H9 (cell line): ENCODE data around the gene PEX26. TPM values are rescaled to one million over a fixed set of nuclear protein-coding genes. Genes with fewer than 3 reads are reported as not detected.

Experiments used
- DNase-seq: peaks from one replicate; pipeline ENCODE4 v3.0.0-alpha.2; 2017
- H2AFZ ChIP-seq: one replicate; pipeline ENCODE4 v1.6.1; 2013; ENCODE audit warnings: mild to moderate bottlenecking, low read length, control low read depth, moderate library complexity
- H2AK5ac ChIP-seq: 2 replicates; pipeline ENCODE4 v1.6.1; 2013; ENCODE audit warnings: low read length, control low read depth, mixed read lengths; ENCODE audit not compliant: insufficient read length
- H2BK120ac ChIP-seq: one replicate; pipeline ENCODE4 v1.6.1; 2013; ENCODE audit warnings: low read depth, mild to moderate bottlenecking, low read length, control low read depth, inconsistent platforms; ENCODE audit not compliant: poor library complexity, severe bottlenecking
- H2BK12ac ChIP-seq: 2 replicates; pipeline ENCODE4 v1.6.1; 2013; ENCODE audit warnings: low read length, control low read depth, mixed read lengths, low read depth; ENCODE audit not compliant: insufficient read length
- H2BK15ac ChIP-seq: 2 replicates; pipeline ENCODE4 v1.6.1; 2013; ENCODE audit warnings: low read depth, low read length, control low read depth
- H2BK20ac ChIP-seq: one replicate; pipeline ENCODE4 v1.6.1; 2013; ENCODE audit warnings: low read depth, mild to moderate bottlenecking, low read length, control low read depth, inconsistent platforms; ENCODE audit not compliant: poor library complexity, severe bottlenecking
- H2BK5ac ChIP-seq: 2 replicates; pipeline ENCODE4 v1.6.1; 2013; ENCODE audit warnings: low read length, control low read depth, mixed read lengths; ENCODE audit not compliant: insufficient read length
- H3K14ac ChIP-seq: 2 replicates; pipeline ENCODE4 v1.6.1; 2013; ENCODE audit warnings: low read length, control low read depth; ENCODE audit not compliant: insufficient read depth
- H3K18ac ChIP-seq: 2 replicates; pipeline ENCODE4 v1.6.1; 2013; ENCODE audit warnings: low read depth, mild to moderate bottlenecking, mixed read lengths, low read length, control low read depth; ENCODE audit not compliant: insufficient read length
- H3K23ac ChIP-seq: 2 replicates; pipeline ENCODE4 v1.6.1; 2013; ENCODE audit warnings: low read length, control low read depth, mixed read lengths, low read depth; ENCODE audit not compliant: insufficient read length
- H3K23me2 ChIP-seq: 2 replicates; pipeline ENCODE4 v1.6.1; 2013; ENCODE audit warnings: low read depth, mild to moderate bottlenecking, mixed read lengths, low read length, control low read depth; ENCODE audit not compliant: insufficient read length, poor library complexity, severe bottlenecking
- H3K27ac ChIP-seq: 2 replicates; pipeline ENCODE4 v1.5.1; 2013; ENCODE audit warnings: low read length, control low read depth, mixed read lengths, low read depth; ENCODE audit not compliant: insufficient read length
- H3K27me3 ChIP-seq: 2 replicates; pipeline ENCODE4 v1.6.1; 2013; ENCODE audit warnings: low read length, control low read depth, inconsistent platforms; ENCODE audit not compliant: insufficient read depth
- H3K4ac ChIP-seq: 2 replicates; pipeline ENCODE4 v1.6.1; 2013; ENCODE audit warnings: low read depth, mild to moderate bottlenecking, control low read depth, inconsistent platforms, low read length, moderate library complexity
- H3K4me1 ChIP-seq: 2 replicates; pipeline ENCODE4 v1.6.1; 2013; ENCODE audit warnings: low read length, control low read depth, inconsistent platforms; ENCODE audit not compliant: insufficient read depth
- H3K4me2 ChIP-seq: 2 replicates; pipeline ENCODE4 v1.6.1; 2013; ENCODE audit warnings: low read length, control low read depth, mixed read lengths; ENCODE audit not compliant: insufficient read length, insufficient read depth
- H3K56ac ChIP-seq: 2 replicates; pipeline ENCODE4 v1.6.1; 2013; ENCODE audit warnings: low read depth, mild to moderate bottlenecking, mixed read lengths, low read length, control low read depth; ENCODE audit not compliant: insufficient read length
- H3K79me1 ChIP-seq: 2 replicates; pipeline ENCODE4 v1.6.1; 2013; ENCODE audit warnings: low read depth, mild to moderate bottlenecking, moderate library complexity, low read length, control low read depth, inconsistent platforms; ENCODE audit not compliant: insufficient read depth, poor library complexity, severe bottlenecking
- H3K79me2 ChIP-seq: 2 replicates; pipeline ENCODE4 v1.6.1; 2013; ENCODE audit warnings: low read length, control low read depth, inconsistent platforms; ENCODE audit not compliant: insufficient read depth
- H3K9ac ChIP-seq: 2 replicates; pipeline ENCODE4 v1.6.1; 2013; ENCODE audit warnings: low read length, control low read depth, mixed read lengths; ENCODE audit not compliant: insufficient read length; ENCODE audit errors: extremely low read depth
- H3K9me3 ChIP-seq: one replicate; pipeline ENCODE4 v1.6.1; 2013; ENCODE audit warnings: low read depth, low read length, inconsistent platforms; ENCODE audit not compliant: control insufficient read depth
- H3T11ph ChIP-seq: one replicate; pipeline ENCODE4 v1.6.1; 2013; ENCODE audit warnings: mild to moderate bottlenecking, low read length, control low read depth, inconsistent platforms
- H4K20me1 ChIP-seq: one replicate; pipeline ENCODE4 v1.6.1; 2013; ENCODE audit not compliant: control insufficient read depth, insufficient read length, insufficient read depth
- H4K5ac ChIP-seq: 2 replicates; pipeline ENCODE4 v1.6.1; 2013; ENCODE audit warnings: low read depth, mild to moderate bottlenecking, mixed read lengths, low read length, control low read depth; ENCODE audit not compliant: insufficient read length
- H4K8ac ChIP-seq: replicated peaks from 2 replicates; pipeline ENCODE4 v1.6.1; 2013; ENCODE audit warnings: low read length, control low read depth, mixed read lengths, low read depth; ENCODE audit not compliant: insufficient read length
- H4K91ac ChIP-seq: 2 replicates; pipeline ENCODE4 v1.6.1; 2013; ENCODE audit warnings: low read depth, mild to moderate bottlenecking, moderate library complexity, mixed read lengths, low read length, control low read depth; ENCODE audit not compliant: insufficient read length
- H3K27ac Mint-ChIP-seq, 3 experiments: 2 replicates in 2 of 3; 3 replicates in 1 of 3; pipeline ENCODE4 v1.8.0; 2020 to 2021; ENCODE audit warnings: mixed read lengths in 3 of 3, mild to moderate bottlenecking in 1 of 3, moderate library complexity in 1 of 3
- H3K27me3 Mint-ChIP-seq: 2 replicates; pipeline ENCODE4 v1.8.0; 2021; ENCODE audit warnings: low read depth, mild to moderate bottlenecking, moderate library complexity, mixed read lengths
- H3K36me3 Mint-ChIP-seq, 3 experiments: 2 replicates in 2 of 3; 3 replicates in 1 of 3; pipeline ENCODE4 v1.8.0; 2020 to 2021; ENCODE audit warnings: low read depth in 3 of 3, mixed read lengths in 3 of 3; ENCODE audit not compliant: insufficient read depth in 1 of 3
- H3K4me1 Mint-ChIP-seq, 2 experiments: 2 replicates each; pipeline ENCODE4 v1.8.0; 2020; ENCODE audit warnings: mixed read lengths in 2 of 2
- H3K4me3 Mint-ChIP-seq, 2 experiments: 2 replicates in 1 of 2; 3 replicates in 1 of 2; pipeline ENCODE4 v1.8.0; 2020 to 2021; ENCODE audit warnings: mild to moderate bottlenecking in 2 of 2, mixed read lengths in 2 of 2, moderate library complexity in 1 of 2
- H3K9me3 Mint-ChIP-seq, 2 experiments: 2 replicates in 1 of 2; 3 replicates in 1 of 2; pipeline ENCODE4 v1.8.0; 2020; ENCODE audit warnings: mild to moderate bottlenecking in 2 of 2, mixed read lengths in 2 of 2, moderate library complexity in 1 of 2
- CTCF ChIP-seq: fragments of 200-600 bp; sonication (generic); conservative IDR thresholded peaks from 3 replicates; pipeline ENCODE4 v1.8.0; 2021; ENCODE audit warnings: antibody characterized with exemption, mild to moderate bottlenecking
- WGBS: extraction: QIAGEN DNeasy Blood & Tissue Kit; methylation state at CpG from one replicate; pipeline ENCODE4 v1.1.7; 2013; ENCODE audit warnings: missing lambda C conversion rate, low lambda C conversion rate, mixed read lengths; ENCODE audit not compliant: insufficient read length; ENCODE audit errors: extremely low coverage; 5-methylcytosine and 5-hydroxymethylcytosine counted together
- total RNA-seq: library from RNA; stranded (reverse); gene quantifications from 2 replicates; pipeline ENCODE4 v1.2.1, GENCODE V29; 2021

Gene PEX26
- total RNA-seq, 1 experiment from 2014 or later = 35.4 TPM

- WGBS = no CpG with 5 or more reads among the region's 3 CpGs
- H3K36me3 Mint-ChIP-seq = no peaks in the 10 kb centered on the region
Observed at GRCh38 chr22:18059473-18059872, 18.3 kb upstream of the PEX26 start.

More at GRCh38 chr22:18059473-18059872, 18.3 kb upstream of the PEX26 start:
- Histone ChIP-seq H2BK12ac (no peak overlapping the region), H4K20me1 (peaks cover 3% of the 10 kb centered on the region), H4K5ac (no peak overlapping the region), H4K91ac (no peak overlapping the region), H2BK5ac (no peak overlapping the region), H3K4me1 (no peaks in the 10 kb centered on the region), H3K27me3 (no peaks in the 10 kb centered on the region), H3K4me2 (no peak overlapping the region), H3K79me1 (no peaks in the 10 kb centered on the region), H3K4ac (no peak overlapping the region), H3K9ac (no peak overlapping the region), H2BK120ac (no peak overlapping the region), H2AK5ac (no peak overlapping the region), H3K23me2 (no peaks in the 10 kb centered on the region), H2BK20ac (no peak overlapping the region), H4K8ac (no peak overlapping the region), H2BK15ac (no peak overlapping the region), H3T11ph (no peak overlapping the region), H3K27ac (no peak overlapping the region), H3K14ac (no peak overlapping the region), H3K23ac (no peak overlapping the region), H2AFZ (no peak overlapping the region), H3K56ac (no peak overlapping the region), H3K79me2 (no peaks in the 10 kb centered on the region), H3K9me3 (no peaks in the 10 kb centered on the region), H3K18ac (no peak overlapping the region)
- H3K27me3 Mint-ChIP-seq = peaks cover 20% of the 10 kb centered on the region
- no peak for DNase-seq
- peaks cover 12% of the 10 kb centered on the region in 2 experiments for H3K4me1 Mint-ChIP-seq
- no peaks in the 10 kb centered on the region; a peak in 1 of 5 replicates for H3K9me3 Mint-ChIP-seq
- H3K27ac Mint-ChIP-seq = no peak overlapping the region
- TF ChIP-seq CTCF = no peak
- no peak overlapping the region for H3K4me3 Mint-ChIP-seq
